ENCODE measurements around the gene NEFH.

Gene NEFH

GRCh38 chr22:29531419-29531818, 51.4 kb downstream of the NEFH start:
- no peak for FAIRE-seq
- DNase-seq (ENCODE audit: extremely low spot score, insufficient read length, low read depth), result no peak

- DNase-seq (ENCODE audit: extremely low spot score, insufficient read length, low read depth), result no peak
- no peak for FAIRE-seq
Observed at GRCh38 chr22:29536411-29536810, 56.4 kb downstream of the NEFH start.

- DNase-seq (ENCODE audit: extremely low spot score, insufficient read length, low read depth) (no peak), FAIRE-seq (no peak)
Observed at GRCh38 chr22:29539105-29539504, 59.1 kb downstream of the NEFH start.

All from GM18507 (cell line).